ENCODE measurements around the gene KCNN2. TPM values are rescaled to one million over a fixed set of nuclear protein-coding genes. Genes with fewer than 3 reads are reported as not detected.

The KCNN2 gene
- total and polyA plus RNA-seq, 10 of the 15 experiments (the other 5 are each of a cell fraction or from before 2014, with no cell fraction given) = 0.21 to 3.6 (median 0.79) TPM

- H2AFZ ChIP-seq (ENCODE audit: control insufficient read depth, low read depth, low read length) = no peak overlapping the region
- H3K4me3 ChIP-seq = no peak overlapping the region
- H3K4me2 ChIP-seq (ENCODE audit: control insufficient read depth, insufficient read depth) = no peak overlapping the region
- FAIRE-seq (no peak), DNase-seq (ENCODE audit: low read depth, low spot score) (no peak), ATAC-seq (no peak)
- H4K20me1 ChIP-seq (ENCODE audit: control insufficient read depth, insufficient read depth) = no peaks in the 10 kb centered on the region
- BruUV-seq (replicated peaks) = no TSS peak
- H3K27ac ChIP-seq (ENCODE audit: control insufficient read depth, insufficient read depth) = no peak overlapping the region
- TF ChIP-seq BMI1 (IDR thresholded peaks at IDR 0.05; ENCODE audit: borderline replicate concordance) = no peak
- SMC1A ChIA-PET (ENCODE audit: uncharacterized antibody, unreplicated experiment) = interaction anchor here (0.6 to 13.5 kb wide), 9 partner anchors 10 to 50 kb away, joined by 3 to 347 read pairs (median 5); no protein-coding TSS in a partner anchor
- intact Hi-C loops (cut with micrococcal nuclease; ENCODE audit: unreplicated experiment) = no loop called here
- H3K27me3 ChIP-seq (replicated peaks in 1 of 2; ENCODE audit: control insufficient read depth in 2 of 2, insufficient read depth in 2 of 2, low read length in 1 of 2) = no peaks in the 10 kb centered on the region
- in situ Hi-C loops (cut with MboI) = loop anchor here (25.0 kb wide), 1 partner anchor 1429 kb away; the partner anchor contains the start of gene DCP2
- no peak overlapping the region for H3K9ac ChIP-seq (ENCODE audit: control insufficient read depth, insufficient read depth, low read length)
- POLR2A ChIA-PET = interaction anchor here (0.6 to 1.9 kb wide), 7 partner anchors 10 to 54 kb away, joined by 3 to 5 read pairs (median 3); partner anchors contain the start of gene KCNN2
- H3K36me3 ChIP-seq (ENCODE audit: control insufficient read depth in 2 of 2, insufficient read depth in 2 of 2, low read length in 1 of 2) = no peaks in the 10 kb centered on the region
- CTCF ChIA-PET = interaction anchor here (0.9 to 11.0 kb wide), 5 partner anchors 10 to 32 kb away, joined by 4 to 130 read pairs (median 6); no protein-coding TSS in a partner anchor
- RAD21 ChIA-PET (ENCODE audit: unreplicated experiment) = interaction anchor here (1.0 to 10.7 kb wide), 4 partner anchors 18 to 54 kb away, joined by 3 to 217 read pairs (median 5); partner anchors contain the start of gene KCNN2
- no peaks in the 10 kb centered on the region for H3K4me1 ChIP-seq (ENCODE audit: control insufficient read depth, insufficient read depth, low read length)
- H3K79me2 ChIP-seq (ENCODE audit: control insufficient read depth, insufficient read depth, low read length) = no peaks in the 10 kb centered on the region
- 64% methylated on average over 4 of the region's 4 CpGs for WGBS (ENCODE audit: insufficient coverage, insufficient replicate concordance, low lambda C conversion rate, missing lambda C conversion rate)
- no peaks in the 10 kb centered on the region for H3K9me3 ChIP-seq (replicated peaks; ENCODE audit: control insufficient read depth, insufficient read depth, low read length)
Measured at GRCh38 chr5:114416254-114416653, 54.4 kb downstream of the KCNN2 start.

- ChIA-PET RAD21 (ENCODE audit: unreplicated experiment) (interaction anchor here (1.5 to 10.7 kb wide), 4 partner anchors 17 to 52 kb away, joined by 3 to 217 read pairs (median 26); no protein-coding TSS in a partner anchor), SMC1A (ENCODE audit: uncharacterized antibody, unreplicated experiment) (interaction anchor here (5.8 to 13.5 kb wide), 3 partner anchors 16 to 52 kb away, joined by 55 to 347 read pairs (median 133); no protein-coding TSS in a partner anchor), CTCF (interaction anchor here (0.5 to 11.0 kb wide), 4 partner anchors 11 to 55 kb away, joined by 4 to 130 read pairs (median 23); no protein-coding TSS in a partner anchor), POLR2A (interaction anchor here (0.9 to 1.9 kb wide), 2 partner anchors 10 to 20 kb away, joined by 4 to 11 read pairs; no protein-coding TSS in a partner anchor)
- ATAC-seq = peak; percentile 51
- Histone ChIP-seq H3K9ac (ENCODE audit: control insufficient read depth, insufficient read depth, low read length) (no peak overlapping the region), H3K4me3 (no peak overlapping the region), H3K4me2 (ENCODE audit: control insufficient read depth, insufficient read depth) (no peak overlapping the region), H3K79me2 (ENCODE audit: control insufficient read depth, insufficient read depth, low read length) (no peaks in the 10 kb centered on the region), H3K27me3 (replicated peaks in 1 of 2; ENCODE audit: control insufficient read depth in 2 of 2, insufficient read depth in 2 of 2, low read length in 1 of 2) (no peaks in the 10 kb centered on the region), H4K20me1 (ENCODE audit: control insufficient read depth, insufficient read depth) (no peaks in the 10 kb centered on the region), H3K36me3 (ENCODE audit: control insufficient read depth in 2 of 2, insufficient read depth in 2 of 2, low read length in 1 of 2) (no peaks in the 10 kb centered on the region), H3K27ac (ENCODE audit: control insufficient read depth, insufficient read depth) (no peak overlapping the region), H2AFZ (ENCODE audit: control insufficient read depth, low read depth, low read length) (no peak overlapping the region), H3K4me1 (ENCODE audit: control insufficient read depth, insufficient read depth, low read length) (no peaks in the 10 kb centered on the region), H3K9me3 (replicated peaks; ENCODE audit: control insufficient read depth, insufficient read depth, low read length) (no peaks in the 10 kb centered on the region)
- no TSS peak for BruUV-seq (replicated peaks)
- in situ Hi-C loops (cut with MboI) = loop anchor here (25.0 kb wide), 1 partner anchor 1430 kb away; the partner anchor contains the start of gene DCP2
- FAIRE-seq = no peak
- WGBS (ENCODE audit: insufficient coverage, insufficient replicate concordance, low lambda C conversion rate, missing lambda C conversion rate) = 14% methylated on average over 2 of the region's 2 CpGs
- no peak for DNase-seq (ENCODE audit: low read depth, low spot score)
- intact Hi-C loops (cut with micrococcal nuclease; ENCODE audit: unreplicated experiment) = no loop called here
- TF ChIP-seq HDGF (IDR thresholded peaks at IDR 0.05) = no peak
- no peak for TF ChIP-seq RAD21 (IDR thresholded peaks at IDR 0.05; ENCODE audit: insufficient read depth, low read depth, low read length)
- TF ChIP-seq, protein P1, sequence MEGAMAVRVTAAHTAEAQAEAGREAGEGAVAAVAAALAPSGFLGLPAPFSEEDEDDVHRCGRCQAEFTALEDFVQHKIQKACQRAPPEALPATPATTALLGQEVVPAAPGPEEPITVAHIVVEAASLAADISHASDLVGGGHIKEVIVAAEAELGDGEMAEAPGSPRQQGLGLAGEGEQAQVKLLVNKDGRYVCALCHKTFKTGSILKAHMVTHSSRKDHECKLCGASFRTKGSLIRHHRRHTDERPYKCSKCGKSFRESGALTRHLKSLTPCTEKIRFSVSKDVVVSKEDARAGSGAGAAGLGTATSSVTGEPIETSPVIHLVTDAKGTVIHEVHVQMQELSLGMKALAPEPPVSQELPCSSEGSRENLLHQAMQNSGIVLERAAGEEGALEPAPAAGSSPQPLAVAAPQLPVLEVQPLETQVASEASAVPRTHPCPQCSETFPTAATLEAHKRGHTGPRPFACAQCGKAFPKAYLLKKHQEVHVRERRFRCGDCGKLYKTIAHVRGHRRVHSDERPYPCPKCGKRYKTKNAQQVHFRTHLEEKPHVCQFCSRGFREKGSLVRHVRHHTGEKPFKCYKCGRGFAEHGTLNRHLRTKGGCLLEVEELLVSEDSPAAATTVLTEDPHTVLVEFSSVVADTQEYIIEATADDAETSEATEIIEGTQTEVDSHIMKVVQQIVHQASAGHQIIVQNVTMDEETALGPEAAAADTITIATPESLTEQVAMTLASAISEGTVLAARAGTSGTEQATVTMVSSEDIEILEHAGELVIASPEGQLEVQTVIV (IDR thresholded peaks at IDR 0.05; ENCODE audit: borderline replicate concordance, partially characterized antibody) = no peak
- TF ChIP-seq SIX5 (IDR thresholded peaks at IDR 0.05; ENCODE audit: low read depth, low read length, severe bottlenecking) = no peak
- no peak for TF ChIP-seq TAF1 (IDR thresholded peaks at IDR 0.05; ENCODE audit: borderline replicate concordance, low read depth, low read length)
- TF ChIP-seq MTA3 (IDR thresholded peaks at IDR 0.05; ENCODE audit: borderline replicate concordance, low read length) = no peak
- TF ChIP-seq MTA2 (IDR thresholded peaks at IDR 0.05; ENCODE audit: low read depth) = 0 out of 2 replicates have a peak, but pooled peaks have one; percentile 43
- TF ChIP-seq CEBPB (IDR thresholded peaks at IDR 0.05; ENCODE audit: borderline replicate concordance in 1 of 2, low read depth in 2 of 2, low read length in 2 of 2) = no peak
- no peak for TF ChIP-seq ZBED1 (IDR thresholded peaks at IDR 0.05; ENCODE audit: borderline replicate concordance)
- TF ChIP-seq DPF2 (IDR thresholded peaks at IDR 0.05) = no peak
- no peak for TF ChIP-seq RB1 (IDR thresholded peaks at IDR 0.05; ENCODE audit: borderline replicate concordance)
- TF ChIP-seq BACH1 (IDR thresholded peaks at IDR 0.05; ENCODE audit: borderline replicate concordance) = no peak
- TF ChIP-seq GATAD2B (conservative IDR thresholded peaks at IDR 0.05; ENCODE audit: low read depth) = no peak
- TF ChIP-seq NR2F1 (conservative IDR thresholded peaks at IDR 0.05) = 0 out of 2 replicates have a peak, but pooled peaks have one; percentile 18
- no peak for TF ChIP-seq TCF7 (IDR thresholded peaks at IDR 0.05; ENCODE audit: borderline replicate concordance)
Measured at GRCh38 chr5:114417519-114417918, 55.6 kb downstream of the KCNN2 start.
